Activated T-cell treated with anti-CD3 and anti-CD28 coated beads for 4 hours (primary cell): Measurements from ENCODE around the gene CECR2.

Source experiments
- DNase-seq: peaks from one replicate; pipeline ENCODE4 v3.0.0-alpha.2; 2020

Gene CECR2

DNA sequence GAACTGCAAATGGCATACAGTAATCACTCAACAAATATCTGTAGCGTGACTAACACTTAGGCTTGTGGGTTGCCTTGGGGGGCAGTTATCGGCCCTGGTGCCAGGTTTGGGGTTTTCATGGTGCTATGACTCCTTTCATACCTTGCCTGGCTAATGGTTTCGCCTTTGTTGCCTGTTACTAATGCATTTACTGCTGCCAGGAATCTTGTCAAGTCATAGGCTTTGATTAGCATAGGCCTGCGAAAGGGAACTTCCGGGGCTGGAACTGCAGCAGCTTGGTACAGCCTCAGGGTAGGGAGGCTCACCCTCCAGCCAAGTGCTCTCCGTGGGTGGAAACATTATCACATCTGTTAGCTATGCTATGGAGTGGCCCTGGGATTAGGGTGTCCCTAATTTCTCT is 207.2 kb downstream of the CECR2 start:
- DNase-seq = no peak

DNA sequence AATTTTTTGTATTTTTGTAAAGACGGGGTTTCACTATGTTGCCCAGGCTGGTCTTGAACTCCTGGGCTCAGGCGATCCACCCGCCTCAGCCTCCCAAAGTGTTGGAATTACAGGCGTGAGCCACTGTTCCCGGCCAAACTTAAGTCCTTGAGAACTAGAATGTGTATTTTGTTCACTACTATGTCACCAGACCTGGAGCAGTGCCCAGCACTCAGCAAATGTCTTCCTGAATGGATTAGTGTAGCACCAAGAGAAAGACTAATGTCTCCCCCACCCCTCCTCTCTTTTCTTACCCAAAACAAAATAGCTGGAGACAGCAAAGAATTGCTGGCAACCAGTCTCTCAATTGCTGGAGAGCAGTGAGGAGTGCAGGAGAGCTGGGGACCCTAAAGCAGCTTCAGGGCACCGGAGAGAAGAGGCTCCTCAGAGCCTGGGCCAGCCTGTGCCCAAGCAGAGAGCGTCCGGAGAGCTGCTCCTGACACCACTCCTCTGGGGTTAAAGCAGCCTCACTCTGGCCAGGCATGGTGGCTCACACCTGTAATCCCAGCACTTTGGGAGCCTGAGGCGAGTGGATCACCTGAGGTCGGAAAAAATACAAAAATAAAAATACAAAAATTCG is 209.0 kb downstream of the CECR2 start:
- no peak for DNase-seq

DNA sequence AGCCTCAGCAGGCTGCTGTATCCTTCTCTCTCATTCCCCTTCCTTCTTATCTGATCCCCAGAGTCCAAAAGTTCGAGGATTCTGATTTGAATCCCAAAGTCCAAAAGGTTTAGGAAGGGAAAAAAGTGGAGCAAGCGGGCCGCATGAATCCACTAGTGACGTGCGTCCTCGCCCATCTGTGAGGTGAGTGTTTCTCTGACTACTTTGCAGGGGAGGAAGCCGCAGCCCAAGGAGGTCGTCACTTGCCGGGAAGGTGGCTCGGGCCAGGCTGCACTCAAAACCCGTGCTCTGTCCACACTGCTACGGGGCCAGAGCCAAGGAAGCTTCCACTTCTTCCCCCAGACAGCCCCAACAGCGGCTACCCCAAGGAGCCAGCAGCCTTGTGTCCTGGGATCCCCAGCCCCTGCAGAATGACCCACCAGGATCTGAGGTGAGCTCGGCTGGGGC is 210.3 kb downstream of the CECR2 start:
- no peak for DNase-seq

DNA sequence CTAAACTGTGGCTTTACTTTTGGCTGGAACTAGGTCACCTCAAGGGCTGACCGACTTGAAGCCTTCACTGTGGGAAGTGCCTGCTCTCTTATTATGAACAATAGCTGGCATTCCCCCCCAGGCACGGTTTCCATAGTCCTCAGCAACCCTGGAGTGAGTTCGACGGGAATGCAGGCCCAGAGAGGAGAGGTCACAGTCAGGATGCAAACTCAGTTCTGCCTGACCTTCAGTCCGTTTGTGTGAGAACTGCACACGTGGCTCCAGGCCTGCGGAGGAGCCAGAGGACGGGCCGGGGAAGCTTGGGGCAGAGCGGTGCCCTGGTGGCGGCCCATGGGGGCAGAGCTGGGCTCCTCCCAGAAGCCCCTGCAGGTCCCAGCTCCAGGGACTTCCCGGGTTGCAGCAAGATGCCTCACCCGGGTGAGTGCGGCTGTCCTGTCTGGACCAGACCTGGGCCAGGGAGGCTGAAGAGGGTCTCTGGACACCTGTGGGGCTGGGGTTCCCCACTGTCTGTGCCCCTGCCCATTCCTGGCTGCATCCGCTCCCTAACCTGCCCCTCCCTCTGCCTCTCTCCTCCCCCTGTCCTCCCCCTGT is 211.3 kb downstream of the CECR2 start:
- DNase-seq = no peak

DNA sequence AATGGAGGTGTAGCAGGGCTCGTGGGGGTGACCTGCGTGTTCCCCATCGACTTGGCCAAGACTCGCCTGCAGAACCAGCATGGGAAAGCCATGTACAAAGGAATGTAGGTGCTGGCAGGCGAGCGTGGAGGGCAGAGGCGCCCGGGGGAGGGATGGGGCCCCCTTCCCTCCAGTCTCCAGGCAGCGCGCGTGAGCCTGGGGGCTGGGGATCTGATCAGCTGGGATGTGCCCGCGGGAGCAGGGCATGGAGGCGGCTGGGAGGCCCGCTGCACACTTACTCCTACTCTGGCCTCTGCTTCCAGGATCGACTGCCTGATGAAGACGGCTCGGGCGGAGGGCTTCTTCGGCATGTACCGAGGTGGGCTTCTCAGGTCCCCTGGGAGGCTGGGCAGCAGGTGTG is 211.8 kb downstream of the CECR2 start:
- no peak for DNase-seq

- DNase-seq = no peak
Measured at GRCh38 chr22:17581631-17582030, 212.4 kb downstream of the CECR2 start.

DNA sequence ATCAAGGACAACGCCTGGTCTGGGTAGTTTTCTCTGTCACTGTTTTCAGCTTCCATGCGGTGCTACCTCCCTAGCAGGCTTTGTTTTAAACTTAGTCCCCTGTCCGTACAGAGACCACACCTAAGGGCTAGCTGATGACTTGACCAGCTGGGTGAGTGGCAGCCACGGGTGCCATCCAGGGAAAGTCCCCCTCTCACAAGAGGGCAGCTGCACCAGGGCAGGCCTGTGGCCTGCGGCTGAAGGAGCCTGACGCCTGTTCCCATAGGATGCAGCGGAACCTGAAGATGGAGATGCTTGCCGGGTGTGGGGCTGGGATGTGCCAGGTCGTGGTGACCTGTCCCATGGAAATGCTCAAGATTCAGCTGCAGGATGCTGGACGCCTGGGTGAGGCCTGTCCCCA is 213.9 kb downstream of the CECR2 start:
- DNase-seq = no peak

DNA sequence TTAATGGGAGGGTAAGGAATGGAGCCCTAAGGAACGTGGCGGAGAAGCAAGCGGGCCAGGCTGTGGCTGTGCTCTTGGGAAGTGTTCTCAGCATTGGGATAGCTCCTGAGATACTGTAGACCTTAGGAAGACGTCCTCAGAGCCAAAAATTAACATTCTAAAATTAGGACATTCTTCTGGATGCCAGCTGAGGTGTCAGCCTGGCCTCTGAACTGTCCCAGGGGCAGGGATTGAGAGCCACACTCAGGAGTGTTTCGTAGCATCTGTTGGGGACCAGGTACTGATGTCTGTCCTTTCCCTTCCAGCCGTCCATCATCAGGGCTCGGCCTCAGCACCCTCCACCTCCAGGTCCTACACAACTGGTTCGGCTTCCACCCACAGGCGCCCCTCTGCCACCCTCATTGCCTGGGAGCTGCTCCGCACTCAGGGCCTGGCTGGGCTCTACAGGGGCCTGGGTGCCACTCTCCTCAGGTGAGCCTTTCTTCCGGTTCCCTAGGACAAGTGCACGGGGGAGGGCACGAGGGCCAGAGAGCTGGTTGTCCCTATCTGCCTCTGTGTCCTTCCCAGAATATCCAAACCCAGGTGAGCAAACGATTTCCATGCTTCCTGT is 217.7 kb downstream of the CECR2 start:
- no peak for DNase-seq

DNA sequence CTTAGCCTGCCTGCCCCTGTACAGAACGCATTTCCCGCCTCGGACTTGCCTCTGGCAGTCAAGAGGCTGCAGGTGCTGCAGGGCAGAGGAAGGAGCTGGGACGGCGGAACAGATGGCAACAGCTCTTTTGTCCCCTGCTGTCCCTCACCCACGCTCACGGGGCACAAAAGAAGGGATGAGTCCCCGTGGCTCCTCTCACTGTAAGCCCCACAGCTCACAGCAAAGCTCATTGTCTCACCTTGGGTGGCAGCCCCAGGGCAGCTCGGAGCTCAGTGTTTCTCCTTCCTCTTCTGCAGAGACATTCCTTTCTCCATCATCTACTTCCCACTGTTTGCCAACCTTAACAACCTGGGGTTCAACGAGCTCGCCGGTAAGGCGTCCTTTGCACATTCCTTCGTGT is 218.4 kb downstream of the CECR2 start:
- DNase-seq = no peak

DNA sequence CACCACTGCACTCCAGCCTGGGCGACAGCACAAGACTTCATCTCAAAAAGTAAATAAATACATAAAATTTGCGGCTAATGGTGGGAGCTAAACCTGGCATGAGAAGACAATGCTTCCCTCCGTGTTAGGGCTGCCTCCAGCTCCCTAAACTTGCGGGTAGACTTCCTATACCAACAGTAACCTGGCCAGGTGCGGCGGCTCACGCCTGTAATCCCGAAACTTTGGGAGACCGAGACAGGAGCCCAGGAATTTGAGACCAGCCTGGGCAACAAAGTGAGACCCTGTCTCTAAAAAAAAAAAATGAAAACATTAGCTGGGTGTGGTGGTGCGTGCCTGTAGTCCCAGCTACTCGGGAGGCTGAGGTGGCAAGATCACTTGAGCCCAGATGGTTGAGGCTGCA is 219.3 kb downstream of the CECR2 start:
- no peak for DNase-seq

DNA sequence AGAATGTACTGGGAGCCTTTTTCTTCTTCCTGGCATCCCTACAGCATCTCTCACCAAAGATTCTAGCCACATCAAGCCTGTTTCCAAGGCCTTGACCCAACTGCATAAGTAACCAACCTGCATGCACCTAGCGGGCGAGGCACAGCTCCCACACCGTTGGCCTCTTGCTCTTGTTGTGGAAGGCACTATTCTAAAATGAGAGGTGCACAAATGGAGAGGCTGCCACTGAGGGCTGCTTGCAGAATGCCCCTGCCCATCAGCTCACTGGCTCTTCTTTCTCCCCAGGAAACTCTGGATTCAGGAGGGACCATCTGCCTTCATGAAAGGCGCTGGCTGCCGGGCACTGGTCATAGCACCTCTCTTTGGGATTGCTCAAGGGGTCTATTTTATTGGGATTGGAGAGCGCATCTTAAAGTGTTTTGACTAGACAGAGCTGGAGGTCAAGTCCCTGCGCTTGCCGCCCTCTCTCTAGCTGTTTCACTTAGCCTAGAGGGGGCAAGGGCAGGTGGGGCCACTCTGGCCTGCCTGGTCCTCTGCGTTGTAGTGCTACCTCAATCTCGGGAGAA is 220.6 kb downstream of the CECR2 start:
- no peak for DNase-seq

DNA sequence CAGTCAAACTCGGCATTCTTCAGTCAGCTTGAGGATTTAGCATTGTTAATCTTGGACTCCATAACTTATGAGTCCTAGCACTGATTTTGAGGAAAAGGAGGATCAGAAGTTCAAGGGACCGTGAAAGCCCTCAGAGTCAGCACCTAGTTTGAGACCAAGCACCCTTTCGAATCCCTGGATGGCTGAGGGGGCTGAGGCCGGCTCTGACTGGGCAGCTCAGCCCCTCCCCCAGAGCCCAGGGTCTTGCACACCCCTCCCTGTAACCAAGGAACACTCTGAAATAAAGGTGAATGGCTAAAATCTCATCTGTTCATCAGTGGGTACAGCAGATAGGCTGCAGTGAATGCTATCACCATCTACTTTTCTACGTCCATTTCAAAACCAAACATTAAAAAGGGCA is 221.3 kb downstream of the CECR2 start:
- DNase-seq = no peak

DNA sequence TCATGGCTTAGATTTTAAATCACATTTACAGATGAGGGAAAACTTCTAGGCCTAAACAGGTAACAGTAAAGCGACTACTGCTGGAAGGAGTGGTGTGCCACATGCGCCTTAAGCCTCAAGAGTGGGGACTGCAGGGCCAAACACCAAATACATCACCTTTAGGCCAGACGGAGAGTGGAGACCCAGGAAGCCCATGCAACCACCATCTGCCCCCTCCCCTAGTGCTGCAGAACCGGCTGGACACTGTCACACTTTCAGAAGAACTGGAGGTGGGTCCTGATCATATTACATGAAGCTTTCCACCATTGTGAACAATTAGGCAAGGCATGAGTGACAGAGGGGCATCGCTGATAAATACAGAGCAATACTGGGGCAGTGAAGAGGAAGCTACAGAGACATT is 222.9 kb downstream of the CECR2 start:
- DNase-seq = no peak

GRCh38 chr22:17596226-17596625 is 227.0 kb downstream of the CECR2 start:
- no peak for DNase-seq

- no peak for DNase-seq
Measured at GRCh38 chr22:17597217-17597616, 228.0 kb downstream of the CECR2 start.

DNA sequence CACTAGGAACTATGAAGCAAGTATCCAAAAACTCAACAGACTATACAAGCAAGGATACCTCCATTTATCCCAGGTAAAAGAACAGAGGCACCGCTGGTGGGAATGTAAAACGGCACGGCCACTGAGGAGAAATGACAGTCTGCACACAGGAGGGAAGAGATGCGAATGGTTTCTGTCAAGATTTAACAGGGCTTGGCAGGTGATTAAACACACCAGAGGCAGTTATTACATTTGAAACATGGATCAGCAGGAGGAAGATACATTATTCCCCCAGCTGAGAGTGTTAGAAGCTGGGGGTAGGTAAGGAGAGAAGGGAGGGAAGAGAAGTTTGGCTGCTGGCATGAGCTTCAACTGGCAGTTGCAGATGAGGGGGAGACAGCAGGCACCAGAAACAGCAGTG is 229.1 kb downstream of the CECR2 start:
- no peak for DNase-seq

DNA sequence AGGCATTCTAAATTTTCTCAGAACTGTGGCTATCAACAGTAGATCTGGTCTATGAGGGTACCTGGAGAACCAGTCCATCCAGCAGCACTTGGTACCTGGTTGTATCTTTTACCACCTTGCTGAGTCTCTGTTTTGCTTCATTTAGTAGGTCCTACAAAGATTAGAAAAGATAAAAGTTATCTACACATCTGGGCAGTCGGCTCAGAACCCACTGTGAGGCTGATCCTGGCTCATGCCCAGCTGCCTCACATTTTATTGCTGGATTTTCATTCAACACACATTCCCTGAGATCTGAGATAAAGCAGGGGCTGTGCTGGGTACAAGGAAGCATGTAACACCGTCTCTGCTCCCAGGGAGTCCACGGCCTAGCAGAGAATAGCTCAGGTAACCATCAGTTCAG is 231.8 kb downstream of the CECR2 start:
- no peak for DNase-seq

DNA sequence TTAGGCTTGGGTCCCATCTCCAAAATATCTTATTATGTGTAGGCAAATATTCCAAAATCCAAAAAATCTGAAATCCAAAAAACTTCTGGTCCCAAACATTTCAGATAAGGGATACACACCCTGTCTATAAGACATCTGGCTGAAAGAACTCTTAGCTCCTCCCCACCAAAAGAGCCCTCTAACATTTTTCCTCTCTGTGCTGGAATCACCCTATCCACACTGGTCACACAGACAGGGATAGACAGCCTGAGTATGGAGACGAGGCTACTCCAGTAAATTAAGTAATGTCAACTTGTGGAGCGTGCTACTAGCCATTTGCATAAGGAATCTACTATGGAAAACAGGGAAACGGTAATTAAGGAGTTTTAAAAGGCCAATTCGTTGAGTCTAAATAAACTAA is 234.4 kb downstream of the CECR2 start:
- no peak for DNase-seq

DNA sequence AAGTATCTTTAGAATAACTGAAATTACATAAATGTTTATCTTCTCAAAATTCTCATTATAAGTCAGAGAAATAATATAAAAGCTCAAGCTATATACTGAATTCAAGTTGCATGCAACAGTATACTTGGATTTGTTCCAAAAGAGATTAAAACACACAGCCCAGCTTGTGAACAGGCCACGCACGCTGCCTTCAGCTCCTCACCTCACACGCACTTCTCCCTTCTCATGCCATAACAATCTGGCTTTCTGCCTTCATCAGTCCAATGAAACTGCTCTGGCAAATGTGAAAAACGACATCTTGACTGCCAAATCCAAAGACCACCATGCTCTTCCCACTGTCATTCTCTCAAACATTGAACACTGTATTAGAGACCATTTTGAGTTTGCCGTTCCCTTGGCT is 237.2 kb downstream of the CECR2 start:
- no peak for DNase-seq
